NCI-H2081 treated with DMSO at 0.1 percent for 48 hours (cell line): ENCODE results near the gene NUP210.

ENCODE experiments used
- DNase-seq: peaks from one replicate; lab custom pipeline; 2025; lab: John Stamatoyannopoulos, UW

The NUP210 gene

DNA sequence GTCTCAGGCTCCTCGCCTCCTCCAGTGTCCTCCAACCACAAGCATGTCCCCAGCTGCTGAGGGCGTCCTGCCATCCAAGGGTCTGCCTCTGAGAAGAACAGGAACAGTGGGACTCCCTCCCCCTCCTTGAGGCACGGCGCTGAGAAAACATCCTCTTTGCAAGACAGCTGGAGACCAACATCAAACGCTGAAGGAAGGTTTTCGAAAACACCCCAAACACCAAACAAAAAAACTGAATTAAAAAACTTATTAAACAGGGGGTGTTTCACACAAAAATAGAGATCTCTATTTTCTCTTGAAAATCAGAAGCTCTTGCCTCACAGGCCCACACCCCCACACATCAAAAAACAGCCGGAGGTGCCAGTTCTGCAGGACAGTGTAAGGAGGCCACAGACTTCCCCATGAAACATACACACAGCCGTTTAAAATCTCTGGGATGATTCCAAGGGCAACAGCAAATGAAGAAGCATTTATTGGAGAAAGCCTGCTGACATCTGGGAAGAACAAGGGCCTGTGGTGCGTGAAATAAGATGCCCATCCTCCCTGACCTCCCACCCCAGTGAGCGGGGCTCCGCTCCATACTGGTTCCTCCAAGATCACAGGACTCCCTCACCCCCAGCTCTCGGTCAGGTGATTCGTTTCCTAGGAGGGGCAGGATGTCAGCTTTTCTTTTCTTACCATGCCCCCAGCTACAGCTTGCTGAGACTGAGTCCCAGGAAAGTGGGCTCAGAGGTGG lies 71.3 kb downstream of the NUP210 start:
- DNase-seq = no peak

DNA sequence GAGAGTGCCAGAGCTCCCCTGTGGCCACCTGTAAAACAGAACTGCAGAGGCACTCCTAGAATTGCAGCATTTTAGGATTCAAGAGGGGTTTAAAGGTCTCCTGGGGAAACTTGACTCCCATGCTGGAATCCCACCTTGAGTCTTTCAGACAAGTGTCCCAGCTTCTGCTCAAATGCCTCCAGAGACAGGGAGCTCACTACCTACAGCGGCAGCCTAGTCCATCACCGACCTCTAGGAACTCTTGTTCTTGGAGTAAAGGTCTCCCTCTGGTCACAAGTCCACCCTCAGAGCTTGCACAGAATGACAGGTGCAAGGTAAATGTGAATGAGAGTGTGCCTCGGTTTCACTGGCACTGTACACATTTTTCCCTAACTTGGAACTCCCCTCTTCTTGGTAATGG lies 72.0 kb downstream of the NUP210 start:
- DNase-seq = no peak

DNA sequence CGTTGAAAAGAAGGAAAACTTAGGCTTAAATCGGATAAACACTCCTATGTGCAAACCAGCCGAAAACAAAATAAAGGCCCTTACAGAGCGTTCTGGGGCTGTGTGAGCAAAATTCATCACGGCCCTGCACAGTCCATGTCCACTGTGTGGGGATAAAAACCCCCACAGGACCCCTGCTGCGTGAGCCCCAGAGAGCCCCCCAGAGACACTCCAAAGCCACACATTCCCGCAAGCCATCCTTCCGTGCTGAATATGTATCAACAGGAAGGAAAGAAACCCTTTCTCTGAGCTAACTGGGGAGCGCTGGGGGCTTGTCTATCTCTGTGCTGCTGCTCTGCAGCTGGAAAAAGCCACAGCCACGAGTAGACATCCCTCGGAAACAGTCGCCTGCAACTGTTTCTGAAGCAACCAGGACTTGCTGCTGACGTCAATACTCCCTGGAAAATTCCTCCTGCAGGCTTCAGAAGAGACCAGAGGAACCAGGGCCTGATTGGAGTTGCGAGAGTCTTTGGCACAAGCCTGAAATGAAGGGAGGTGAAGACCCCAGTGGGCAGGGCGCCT lies 72.7 kb downstream of the NUP210 start:
- DNase-seq = no peak

DNA sequence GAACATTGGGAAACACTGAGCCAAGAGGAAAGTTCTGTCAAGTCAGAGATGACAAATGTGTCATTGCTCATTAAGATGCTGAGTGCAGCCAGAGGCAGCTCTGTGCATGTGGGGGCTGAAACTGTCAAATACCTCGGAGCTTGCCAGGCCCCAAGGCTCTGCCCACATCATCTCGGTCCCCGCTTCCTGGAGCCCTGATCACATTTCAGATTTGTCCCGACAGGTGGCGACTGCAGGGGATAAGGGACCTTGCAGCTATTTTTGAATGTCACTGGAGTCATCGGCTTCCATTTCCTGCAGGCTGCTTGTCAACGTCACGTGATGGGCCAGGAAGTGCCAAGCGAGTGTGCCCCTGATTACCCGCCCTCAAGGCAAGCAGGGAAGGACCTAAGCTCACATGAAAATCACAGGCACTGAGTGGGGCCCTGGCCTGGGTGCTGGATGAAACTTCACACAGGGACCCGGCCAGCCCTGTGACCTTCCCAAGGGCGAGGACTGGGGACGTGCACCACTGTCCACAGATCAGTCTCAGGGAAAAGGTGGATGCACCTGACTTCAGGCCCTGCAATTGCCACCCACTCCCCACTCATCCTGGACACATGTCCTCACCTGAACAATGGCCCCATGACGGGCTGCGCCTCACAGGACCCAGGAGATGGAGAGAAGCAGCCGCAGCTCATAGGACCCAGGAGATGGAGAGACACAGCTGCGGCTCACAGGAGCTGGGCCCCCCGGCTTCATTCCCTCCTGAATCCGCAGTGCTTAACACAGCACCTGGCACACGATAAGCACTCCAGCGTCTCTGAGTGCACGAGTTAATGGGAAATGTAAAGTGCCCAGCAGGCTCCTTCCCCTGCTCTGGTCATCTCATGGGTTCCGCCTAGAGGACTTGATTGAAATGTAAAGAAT lies 73.4 kb downstream of the NUP210 start:
- peak; percentile 42 for DNase-seq

DNA sequence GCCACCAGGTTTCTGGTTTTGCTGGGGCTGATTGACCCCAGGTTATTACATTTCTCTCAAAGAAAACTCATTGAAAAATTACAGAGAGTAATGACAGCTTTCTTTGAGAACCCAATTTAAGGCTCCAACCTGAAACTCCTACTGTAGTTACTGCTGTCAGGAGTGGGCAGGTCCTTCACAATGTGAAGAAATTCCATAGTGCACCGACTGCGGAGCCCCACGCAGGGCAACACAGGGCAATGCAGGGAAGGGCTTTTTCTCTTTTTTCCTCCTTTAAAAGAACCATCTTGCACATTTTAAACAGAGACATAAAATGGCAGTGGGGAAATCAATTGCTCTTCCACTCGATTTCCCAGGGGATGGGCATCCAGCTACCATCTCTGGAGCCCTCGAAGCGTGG lies 74.3 kb downstream of the NUP210 start:
- DNase-seq = no peak

DNA sequence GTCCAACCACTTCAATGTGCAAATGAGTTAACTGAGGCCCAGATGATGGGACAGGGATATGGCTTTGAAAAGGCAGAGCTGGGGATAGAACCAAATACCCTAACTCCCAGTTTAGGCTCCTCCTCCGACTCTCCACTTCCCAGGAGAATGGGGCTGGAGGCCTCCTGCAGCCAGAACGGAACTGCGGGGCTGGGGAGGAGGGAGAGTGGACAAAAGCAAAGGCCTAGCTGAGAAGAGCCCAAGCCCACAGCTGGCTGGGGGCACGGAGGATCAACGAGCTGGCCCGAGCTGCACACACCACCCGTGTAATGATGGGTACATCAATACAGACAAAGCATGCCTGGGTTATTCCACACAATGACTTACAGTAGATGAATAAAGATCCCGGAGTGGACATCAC lies 74.8 kb downstream of the NUP210 start:
- no peak for DNase-seq

DNA sequence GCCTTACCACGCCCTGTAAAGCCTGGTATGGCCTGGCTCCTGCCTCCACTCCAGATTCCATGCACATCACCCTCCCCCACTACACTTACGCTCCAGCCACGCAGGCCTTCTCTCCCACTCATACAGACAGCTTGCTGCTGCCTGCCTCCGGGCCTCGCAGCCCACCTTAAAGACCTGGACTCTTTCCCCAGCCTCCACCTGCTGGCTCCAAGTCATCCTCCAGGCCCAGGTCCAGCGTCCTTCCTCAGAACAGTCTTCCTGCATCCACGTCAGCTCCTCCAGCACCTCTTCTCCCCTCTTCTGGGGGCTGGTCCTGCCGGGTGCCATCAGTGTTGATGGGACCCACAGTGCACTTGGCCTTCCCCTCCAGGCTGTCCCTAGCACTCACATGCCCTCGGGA lies 75.5 kb downstream of the NUP210 start:
- DNase-seq = no peak

DNA sequence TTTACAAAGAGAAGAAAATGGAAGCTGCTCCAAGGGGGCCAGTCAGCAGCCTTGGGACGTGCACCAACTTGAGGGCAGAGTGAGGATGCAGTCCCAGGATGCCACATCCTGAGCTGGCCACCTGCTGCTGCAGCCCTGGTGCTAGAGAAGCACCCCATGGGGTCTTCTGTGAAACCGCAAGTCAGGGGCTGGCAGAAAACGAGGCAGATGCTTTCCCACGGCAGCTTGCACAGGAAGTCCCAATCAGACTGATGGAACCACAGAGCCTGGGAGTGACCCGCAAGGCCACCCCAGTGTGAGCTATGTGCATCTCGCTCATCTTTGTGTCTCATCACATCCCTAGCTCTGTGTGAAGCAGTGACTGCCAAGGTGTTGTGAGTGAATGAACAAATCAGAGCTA lies 76.5 kb downstream of the NUP210 start:
- DNase-seq = no peak

DNA sequence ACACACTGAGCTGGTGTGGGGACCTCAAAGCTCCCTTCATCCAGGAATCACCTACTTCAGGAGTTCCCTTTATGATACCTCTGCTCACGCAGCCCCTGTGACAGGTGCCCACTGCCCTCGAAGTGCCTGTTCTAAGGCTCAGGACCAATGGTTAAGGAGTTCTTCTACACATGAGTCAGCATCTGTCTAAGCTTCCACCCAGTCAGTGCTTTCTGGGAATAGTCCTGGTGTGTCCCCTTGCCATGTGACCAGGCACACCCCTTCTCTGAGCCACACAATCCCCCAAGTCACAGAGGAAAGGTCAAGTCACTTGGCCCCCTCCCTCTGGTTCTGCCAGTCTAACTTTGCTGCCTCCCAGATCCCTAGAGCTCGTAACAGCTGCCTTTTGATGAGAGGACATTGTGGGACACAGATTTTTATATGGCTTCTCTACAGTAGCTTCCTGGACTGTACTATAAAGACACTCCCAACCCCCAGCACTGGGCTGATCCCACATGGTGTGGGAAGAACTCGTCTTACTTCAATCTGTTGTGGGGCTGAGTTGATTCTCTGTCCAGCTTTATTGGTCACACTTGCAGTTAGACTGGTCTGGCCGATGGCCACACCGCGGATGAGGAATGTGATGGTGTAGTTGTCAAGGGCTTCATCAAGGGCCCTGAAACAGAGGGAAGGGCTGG lies 78.8 kb downstream of the NUP210 start:
- DNase-seq = no peak

DNA sequence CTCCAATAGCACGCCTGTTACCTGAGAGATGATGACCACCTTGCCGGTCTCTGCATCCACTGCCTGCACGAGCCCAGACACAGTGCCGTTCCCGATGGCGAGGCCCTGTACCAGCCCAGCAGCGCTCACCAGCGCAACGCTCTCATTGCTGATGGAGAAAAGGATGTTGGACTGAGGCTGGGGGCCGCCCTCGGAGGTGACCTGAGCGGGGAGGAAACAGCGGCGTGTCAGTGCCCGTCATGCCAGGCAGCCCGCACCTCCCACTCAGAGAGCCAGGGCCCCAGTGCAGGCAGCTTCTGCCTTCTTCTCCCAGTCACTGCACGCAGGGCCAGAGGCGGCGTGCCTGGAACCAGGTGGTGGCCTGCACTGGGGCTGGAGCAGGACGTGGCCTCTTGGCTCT lies 80.3 kb downstream of the NUP210 start:
- no peak for DNase-seq

DNA sequence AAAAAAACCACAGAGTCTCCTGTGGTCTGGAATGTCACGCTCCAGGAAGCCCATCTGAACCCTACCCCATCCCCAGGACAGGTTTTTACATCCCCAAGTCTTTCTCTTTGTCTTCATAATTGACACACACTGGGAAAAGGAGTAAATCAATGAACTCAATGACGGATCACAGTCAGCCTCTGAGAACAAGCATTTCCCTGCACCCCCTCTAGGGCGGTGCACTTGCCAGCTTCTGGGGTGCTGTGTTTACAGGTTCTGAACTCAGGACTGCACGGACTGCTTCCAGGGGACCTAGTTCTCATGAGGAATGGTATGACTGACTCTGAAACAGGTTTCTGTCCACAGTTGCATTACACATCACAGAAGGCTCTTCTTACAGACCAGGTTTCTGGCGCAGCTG lies 81.1 kb downstream of the NUP210 start:
- DNase-seq = no peak

DNA sequence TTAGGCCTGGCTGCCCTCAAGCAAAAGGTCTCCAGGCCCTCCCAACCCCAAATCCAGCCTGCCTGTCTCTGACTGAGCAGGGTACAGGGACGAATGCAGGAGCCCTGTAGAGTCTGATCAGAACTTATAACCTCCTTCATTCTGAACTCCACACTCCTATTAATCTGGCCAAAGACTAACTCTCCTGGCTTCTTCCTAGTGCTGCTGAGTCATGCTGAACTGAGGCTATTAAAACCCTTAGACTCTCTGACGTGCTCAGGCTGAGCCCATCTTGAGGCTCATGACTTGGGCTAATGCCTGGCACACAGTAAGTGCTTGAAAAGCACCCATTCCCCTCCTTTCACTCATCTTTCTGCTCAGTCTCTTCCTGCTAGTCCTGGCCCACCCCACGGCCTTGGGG lies 81.9 kb downstream of the NUP210 start:
- DNase-seq = no peak

DNA sequence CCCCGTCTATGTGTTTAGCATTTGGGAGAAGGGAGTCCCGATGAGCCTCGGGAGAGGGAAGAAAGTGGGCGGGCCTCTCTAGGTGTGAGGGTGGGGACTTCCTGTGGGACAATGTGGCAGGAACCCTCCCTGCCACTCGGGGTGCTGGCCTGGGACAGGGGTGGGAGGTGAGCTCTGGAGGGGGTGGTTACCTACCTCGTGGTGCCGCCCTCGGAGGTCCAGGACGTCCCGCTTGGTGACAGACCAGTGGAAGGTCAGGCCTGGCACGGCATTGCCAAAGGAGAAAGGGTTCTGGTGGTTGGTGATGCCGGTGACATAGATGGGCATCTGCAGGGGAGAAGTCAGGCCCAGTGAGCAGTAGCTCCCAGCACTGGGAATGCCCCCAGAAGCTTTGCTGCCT lies 83.5 kb downstream of the NUP210 start:
- no peak for DNase-seq

DNA sequence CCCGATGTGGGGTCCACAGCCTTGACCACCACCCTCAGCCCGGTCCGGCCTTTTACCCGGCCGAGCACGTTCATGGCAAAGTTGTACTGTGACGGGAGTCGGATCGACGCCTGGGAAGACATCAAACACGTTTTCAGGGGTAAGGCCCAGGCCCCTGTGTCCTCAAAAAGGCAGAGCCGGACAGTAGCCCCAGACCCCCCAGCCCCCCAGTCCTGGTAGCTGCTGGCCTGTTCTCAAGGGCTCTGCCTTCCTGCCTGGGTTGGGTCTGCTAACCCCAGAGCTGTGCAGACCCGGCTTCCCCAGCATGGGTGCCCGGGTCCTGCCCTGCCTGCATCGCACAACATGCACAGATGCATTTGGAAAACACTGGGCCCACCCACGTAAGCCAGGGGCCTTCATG lies 84.6 kb downstream of the NUP210 start:
- DNase-seq = no peak

DNA sequence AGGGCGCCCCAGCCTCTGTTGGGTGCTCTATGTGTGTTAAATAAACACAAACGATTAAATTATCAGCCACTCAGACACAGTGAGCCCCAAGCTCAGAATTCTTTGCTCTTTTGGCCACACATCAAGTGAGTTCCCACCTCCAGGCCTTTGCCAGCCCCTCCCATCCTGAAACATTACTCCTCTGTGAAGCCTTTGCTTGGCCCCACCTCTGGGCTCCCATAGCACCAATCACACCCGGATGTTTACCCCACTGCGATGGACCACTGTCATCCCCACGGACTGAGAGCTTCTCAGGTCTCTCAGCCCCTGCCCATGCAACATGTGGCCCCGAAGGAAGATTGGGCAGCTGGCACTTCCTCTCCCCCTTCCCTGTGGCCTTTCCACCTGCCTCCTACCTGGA lies 85.1 kb downstream of the NUP210 start:
- no peak for DNase-seq

DNA sequence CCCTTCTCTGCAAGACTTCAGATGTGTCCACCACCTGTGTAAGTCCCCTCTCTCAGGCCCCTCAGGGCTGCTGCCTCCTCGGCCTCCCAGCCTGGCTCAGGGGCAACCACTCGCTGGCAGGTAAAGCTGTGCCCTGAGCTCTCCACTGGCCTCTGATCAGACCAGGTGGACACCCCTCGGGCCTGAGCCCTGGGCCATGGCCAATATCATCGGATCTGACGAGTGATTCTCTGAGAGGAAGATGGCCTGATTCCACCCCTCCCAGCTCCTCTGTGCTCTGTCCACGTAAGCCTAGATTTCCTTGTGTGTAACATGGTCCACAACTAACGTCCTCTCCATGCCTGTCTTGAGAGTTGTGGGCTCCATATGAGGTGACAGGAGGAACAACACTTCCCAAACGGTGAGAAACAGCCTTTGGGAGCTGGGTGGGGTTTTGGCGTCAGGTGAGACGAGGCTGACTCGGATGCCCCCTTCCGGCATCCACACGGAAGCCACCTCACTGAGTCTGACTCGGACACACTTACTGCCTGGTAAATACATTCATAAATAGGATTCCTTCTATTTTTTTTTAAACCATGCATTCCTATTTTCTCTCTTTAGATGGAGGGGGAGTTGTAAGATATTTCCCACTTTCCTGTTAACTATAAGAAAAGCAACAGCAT lies 86.8 kb downstream of the NUP210 start:
- no peak for DNase-seq

DNA sequence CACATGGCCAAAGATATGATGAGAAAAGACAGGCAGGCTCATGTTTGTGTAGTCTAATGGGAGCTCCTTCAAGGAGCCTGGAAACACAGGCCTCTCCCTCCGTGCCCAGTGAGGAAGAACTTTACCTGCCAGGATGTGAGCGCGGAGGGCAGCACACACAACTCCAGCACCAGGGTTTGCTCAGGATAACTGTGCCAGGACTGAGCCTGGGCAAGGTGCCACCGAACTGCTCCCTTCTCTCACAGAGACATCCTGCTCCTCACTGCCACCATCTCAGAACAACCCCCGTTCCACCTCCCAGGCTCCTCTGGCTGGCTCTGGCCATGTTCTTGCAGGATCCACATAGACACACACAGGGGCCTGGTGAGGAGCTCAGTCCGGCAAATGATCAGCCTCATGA lies 87.4 kb downstream of the NUP210 start:
- DNase-seq = no peak

DNA sequence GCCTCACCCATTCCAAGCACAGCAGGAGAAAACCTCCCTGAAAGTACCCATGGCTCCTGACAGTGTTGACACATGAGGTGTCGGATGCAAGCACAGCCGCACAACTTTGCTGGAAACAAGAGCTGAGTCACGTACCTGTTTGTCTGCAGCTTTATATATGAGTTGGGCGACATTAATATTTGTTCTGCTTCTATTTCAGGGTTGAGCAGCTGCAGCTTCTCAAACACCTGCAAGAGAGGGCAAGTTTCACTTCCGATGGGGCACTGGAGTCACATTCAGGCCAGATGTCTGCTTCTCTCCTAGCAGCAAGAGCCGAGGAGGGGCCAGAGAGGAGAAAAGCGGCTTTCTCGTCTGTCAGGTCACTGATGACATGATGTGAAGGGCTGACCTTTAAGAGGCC lies 88.0 kb downstream of the NUP210 start:
- peak; percentile 75 for DNase-seq

DNA sequence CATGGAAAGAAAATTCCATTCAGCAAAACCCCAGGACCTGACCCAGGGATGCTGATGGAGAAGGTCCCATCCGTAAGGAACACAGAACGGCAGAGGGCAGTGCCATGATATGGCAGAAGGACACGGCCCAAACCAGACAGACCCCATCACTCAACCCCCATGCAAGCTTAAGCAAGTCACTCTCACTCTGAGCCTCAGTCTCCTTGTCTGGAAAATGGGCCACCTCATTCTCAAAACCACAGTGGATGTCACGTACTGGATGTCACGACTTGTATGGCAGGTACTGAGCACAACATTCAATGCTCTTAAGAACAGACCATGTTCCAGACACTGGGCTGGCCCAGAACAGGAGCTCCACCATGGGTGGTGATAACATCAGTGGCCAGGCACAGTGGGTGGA lies 90.4 kb downstream of the NUP210 start:
- DNase-seq = no peak

DNA sequence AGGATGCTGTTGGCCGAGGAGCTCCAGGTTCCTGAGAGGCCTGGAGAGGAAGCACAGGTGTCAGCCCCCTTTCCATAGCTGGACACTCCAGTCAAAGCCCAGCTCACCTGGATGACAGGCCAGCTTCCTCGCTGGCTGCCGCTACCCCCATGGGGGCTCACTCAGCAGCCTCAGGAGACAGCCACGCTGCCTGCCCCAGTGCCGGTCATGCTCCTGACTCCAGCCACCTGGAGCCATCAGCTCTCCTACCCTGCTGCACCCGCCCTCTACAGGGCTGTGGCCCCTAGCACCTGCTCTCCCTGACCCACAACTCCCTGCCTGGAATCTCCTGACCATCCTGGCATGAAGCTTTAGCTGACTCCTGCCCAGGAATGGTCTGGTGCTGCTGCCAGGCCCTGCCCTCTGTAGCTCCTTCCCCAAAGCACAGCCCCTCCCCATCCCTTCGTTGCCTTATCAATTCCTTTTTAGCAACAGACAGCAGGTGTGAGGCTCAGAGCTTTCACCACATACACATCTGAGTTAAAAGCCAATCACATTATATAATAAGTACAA lies 94.2 kb downstream of the NUP210 start:
- DNase-seq = no peak

DNA sequence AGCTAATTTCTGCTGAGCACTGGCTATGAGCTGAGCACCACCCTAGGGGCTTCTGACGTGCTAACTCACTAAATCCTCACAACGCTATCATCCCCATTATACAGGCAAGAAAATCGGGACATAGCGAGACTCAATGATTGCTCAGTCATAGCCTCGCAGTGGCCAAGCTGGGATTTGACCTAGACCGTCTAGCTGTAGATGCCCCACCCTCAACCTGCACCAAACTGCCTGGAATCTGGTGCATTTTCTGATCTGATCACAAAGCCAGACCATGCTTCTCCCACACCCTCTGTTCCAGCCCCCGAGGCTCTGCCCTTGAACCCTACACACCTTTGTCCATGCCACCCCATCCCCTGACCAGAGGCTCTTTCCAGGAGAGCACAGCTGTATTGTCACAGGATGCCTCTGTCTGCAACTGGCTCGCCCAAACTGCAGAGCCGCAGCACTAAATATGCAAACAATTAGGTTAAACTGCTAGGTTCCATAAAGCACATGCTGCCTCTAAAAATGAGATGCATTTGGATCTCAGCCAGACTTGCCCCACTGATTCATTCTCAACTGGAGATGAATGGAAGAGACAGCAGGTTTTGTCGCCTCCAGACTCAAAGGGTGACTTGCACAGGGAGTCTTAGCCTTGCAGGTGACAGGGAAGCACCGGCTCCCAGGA lies 95.2 kb downstream of the NUP210 start:
- DNase-seq = no peak
